ENCODE data around the gene SRSF3.

SRSF3 gene

DNA sequence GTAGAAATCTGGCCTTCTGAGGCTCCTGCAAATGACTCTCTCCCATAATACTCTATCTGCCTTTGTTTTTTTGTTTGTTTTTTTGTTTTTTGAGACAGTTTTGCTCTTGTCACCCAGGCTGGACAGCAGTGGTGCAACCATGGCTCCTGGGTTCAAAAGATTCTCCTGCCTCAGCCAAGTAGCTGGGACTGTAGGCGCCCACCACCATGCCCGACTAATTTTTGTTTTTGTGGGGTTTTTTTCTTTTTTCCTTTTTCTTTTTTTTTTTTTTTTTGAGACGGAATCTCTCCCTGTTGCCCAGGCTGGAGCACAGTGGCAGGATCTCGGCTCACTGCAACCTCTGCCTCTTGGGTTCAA is 30.3 kb upstream of the SRSF3 start:
- no peak for ATAC-seq
- TF ChIP-seq ZNF565 (CRISPR knock-in tag; conservative IDR thresholded peaks at IDR 0.05; ENCODE audit: low read depth) (no peak), SNAI2 (CRISPR knock-in tag; IDR thresholded peaks at IDR 0.05) (no peak), ZNF8 (CRISPR knock-in tag; IDR thresholded peaks at IDR 0.05) (no peak), RARB (CRISPR knock-in tag; IDR thresholded peaks at IDR 0.05) (no peak), ZNF70 (CRISPR knock-in tag; IDR thresholded peaks at IDR 0.05) (no peak), OSR1 (CRISPR knock-in tag; IDR thresholded peaks at IDR 0.05) (no peak), BACH2 (CRISPR knock-in tag; IDR thresholded peaks at IDR 0.05; ENCODE audit: borderline replicate concordance) (no peak), ISL1 (CRISPR knock-in tag; IDR thresholded peaks at IDR 0.05) (no peak), ZC3H10 (CRISPR knock-in tag; IDR thresholded peaks at IDR 0.05) (no peak), ESRRG (CRISPR knock-in tag; IDR thresholded peaks at IDR 0.05) (no peak), TOX (CRISPR knock-in tag; IDR thresholded peaks at IDR 0.05; ENCODE audit: borderline replicate concordance) (no peak), GLIS3 (CRISPR knock-in tag; IDR thresholded peaks at IDR 0.05) (no peak)
- TF ChIP-seq, protein P1, sequence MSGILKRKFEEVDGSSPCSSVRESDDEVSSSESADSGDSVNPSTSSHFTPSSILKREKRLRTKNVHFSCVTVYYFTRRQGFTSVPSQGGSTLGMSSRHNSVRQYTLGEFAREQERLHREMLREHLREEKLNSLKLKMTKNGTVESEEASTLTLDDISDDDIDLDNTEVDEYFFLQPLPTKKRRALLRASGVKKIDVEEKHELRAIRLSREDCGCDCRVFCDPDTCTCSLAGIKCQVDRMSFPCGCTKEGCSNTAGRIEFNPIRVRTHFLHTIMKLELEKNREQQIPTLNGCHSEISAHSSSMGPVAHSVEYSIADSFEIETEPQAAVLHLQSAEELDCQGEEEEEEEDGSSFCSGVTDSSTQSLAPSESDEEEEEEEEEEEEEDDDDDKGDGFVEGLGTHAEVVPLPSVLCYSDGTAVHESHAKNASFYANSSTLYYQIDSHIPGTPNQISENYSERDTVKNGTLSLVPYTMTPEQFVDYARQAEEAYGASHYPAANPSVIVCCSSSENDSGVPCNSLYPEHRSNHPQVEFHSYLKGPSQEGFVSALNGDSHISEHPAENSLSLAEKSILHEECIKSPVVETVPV (CRISPR knock-in tag; IDR thresholded peaks at IDR 0.05): no peak
- TF ChIP-seq, protein P2, sequence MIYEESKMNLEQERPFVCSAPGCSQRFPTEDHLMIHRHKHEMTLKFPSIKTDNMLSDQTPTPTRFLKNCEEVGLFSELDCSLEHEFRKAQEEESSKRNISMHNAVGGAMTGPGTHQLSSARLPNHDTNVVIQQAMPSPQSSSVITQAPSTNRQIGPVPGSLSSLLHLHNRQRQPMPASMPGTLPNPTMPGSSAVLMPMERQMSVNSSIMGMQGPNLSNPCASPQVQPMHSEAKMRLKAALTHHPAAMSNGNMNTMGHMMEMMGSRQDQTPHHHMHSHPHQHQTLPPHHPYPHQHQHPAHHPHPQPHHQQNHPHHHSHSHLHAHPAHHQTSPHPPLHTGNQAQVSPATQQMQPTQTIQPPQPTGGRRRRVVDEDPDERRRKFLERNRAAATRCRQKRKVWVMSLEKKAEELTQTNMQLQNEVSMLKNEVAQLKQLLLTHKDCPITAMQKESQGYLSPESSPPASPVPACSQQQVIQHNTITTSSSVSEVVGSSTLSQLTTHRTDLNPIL (CRISPR knock-in tag; IDR thresholded peaks at IDR 0.05; ENCODE audit: low read depth): no peak
- TF ChIP-seq, protein P3, sequence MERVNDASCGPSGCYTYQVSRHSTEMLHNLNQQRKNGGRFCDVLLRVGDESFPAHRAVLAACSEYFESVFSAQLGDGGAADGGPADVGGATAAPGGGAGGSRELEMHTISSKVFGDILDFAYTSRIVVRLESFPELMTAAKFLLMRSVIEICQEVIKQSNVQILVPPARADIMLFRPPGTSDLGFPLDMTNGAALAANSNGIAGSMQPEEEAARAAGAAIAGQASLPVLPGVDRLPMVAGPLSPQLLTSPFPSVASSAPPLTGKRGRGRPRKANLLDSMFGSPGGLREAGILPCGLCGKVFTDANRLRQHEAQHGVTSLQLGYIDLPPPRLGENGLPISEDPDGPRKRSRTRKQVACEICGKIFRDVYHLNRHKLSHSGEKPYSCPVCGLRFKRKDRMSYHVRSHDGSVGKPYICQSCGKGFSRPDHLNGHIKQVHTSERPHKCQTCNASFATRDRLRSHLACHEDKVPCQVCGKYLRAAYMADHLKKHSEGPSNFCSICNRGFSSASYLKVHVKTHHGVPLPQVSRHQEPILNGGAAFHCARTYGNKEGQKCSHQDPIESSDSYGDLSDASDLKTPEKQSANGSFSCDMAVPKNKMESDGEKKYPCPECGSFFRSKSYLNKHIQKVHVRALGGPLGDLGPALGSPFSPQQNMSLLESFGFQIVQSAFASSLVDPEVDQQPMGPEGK (CRISPR knock-in tag; IDR thresholded peaks at IDR 0.05; ENCODE audit: borderline replicate concordance): no peak
- TF ChIP-seq, protein P4, sequence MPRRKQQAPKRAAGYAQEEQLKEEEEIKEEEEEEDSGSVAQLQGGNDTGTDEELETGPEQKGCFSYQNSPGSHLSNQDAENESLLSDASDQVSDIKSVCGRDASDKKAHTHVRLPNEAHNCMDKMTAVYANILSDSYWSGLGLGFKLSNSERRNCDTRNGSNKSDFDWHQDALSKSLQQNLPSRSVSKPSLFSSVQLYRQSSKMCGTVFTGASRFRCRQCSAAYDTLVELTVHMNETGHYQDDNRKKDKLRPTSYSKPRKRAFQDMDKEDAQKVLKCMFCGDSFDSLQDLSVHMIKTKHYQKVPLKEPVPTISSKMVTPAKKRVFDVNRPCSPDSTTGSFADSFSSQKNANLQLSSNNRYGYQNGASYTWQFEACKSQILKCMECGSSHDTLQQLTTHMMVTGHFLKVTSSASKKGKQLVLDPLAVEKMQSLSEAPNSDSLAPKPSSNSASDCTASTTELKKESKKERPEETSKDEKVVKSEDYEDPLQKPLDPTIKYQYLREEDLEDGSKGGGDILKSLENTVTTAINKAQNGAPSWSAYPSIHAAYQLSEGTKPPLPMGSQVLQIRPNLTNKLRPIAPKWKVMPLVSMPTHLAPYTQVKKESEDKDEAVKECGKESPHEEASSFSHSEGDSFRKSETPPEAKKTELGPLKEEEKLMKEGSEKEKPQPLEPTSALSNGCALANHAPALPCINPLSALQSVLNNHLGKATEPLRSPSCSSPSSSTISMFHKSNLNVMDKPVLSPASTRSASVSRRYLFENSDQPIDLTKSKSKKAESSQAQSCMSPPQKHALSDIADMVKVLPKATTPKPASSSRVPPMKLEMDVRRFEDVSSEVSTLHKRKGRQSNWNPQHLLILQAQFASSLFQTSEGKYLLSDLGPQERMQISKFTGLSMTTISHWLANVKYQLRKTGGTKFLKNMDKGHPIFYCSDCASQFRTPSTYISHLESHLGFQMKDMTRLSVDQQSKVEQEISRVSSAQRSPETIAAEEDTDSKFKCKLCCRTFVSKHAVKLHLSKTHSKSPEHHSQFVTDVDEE (CRISPR knock-in tag; IDR thresholded peaks at IDR 0.05): no peak

DNA sequence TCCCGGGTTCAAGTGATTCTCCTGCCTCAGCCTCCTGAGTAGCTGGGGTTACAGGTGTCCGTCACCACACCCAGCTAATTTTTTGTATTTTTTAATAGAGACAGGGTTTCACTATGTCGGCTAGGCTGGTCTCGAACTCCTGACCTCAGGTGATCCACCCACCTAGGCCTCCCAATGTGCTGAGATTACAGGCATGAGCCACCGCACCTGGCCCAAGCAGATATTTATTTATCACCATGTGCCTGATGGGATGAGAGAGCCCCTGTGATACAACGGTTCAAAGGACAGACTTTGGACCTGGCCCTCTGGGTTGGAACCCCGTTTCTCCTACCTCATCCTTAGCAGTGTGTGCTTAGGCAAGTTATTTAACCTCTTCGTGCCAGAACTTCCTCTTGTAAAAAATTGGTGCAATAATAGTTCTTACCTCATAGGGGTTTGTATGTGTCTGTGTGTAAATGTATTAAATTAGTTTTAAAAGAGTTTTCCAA is 27.7 kb upstream of the SRSF3 start:
- no peak for ATAC-seq
- TF ChIP-seq, protein P2 (CRISPR knock-in tag; IDR thresholded peaks at IDR 0.05; ENCODE audit: low read depth): no peak
- TF ChIP-seq PPARA (CRISPR knock-in tag; IDR thresholded peaks at IDR 0.05; ENCODE audit: borderline replicate concordance) (no peak), SNAI2 (CRISPR knock-in tag; IDR thresholded peaks at IDR 0.05) (no peak), TOX (CRISPR knock-in tag; IDR thresholded peaks at IDR 0.05; ENCODE audit: borderline replicate concordance) (no peak), ISL1 (CRISPR knock-in tag; IDR thresholded peaks at IDR 0.05) (no peak), ZNF8 (CRISPR knock-in tag; IDR thresholded peaks at IDR 0.05) (no peak), ESRRG (CRISPR knock-in tag; IDR thresholded peaks at IDR 0.05) (no peak), ZC3H10 (CRISPR knock-in tag; IDR thresholded peaks at IDR 0.05) (no peak), BACH2 (CRISPR knock-in tag; IDR thresholded peaks at IDR 0.05; ENCODE audit: borderline replicate concordance) (no peak), CSDC2 (CRISPR knock-in tag; IDR thresholded peaks at IDR 0.05) (no peak), ZNF70 (CRISPR knock-in tag; IDR thresholded peaks at IDR 0.05) (no peak), ZFP3 (CRISPR knock-in tag; IDR thresholded peaks at IDR 0.05) (no peak)
- TF ChIP-seq, protein P1 (CRISPR knock-in tag; IDR thresholded peaks at IDR 0.05): no peak
- TF ChIP-seq, protein P3 (CRISPR knock-in tag; IDR thresholded peaks at IDR 0.05; ENCODE audit: borderline replicate concordance): no peak
- TF ChIP-seq, protein P5, sequence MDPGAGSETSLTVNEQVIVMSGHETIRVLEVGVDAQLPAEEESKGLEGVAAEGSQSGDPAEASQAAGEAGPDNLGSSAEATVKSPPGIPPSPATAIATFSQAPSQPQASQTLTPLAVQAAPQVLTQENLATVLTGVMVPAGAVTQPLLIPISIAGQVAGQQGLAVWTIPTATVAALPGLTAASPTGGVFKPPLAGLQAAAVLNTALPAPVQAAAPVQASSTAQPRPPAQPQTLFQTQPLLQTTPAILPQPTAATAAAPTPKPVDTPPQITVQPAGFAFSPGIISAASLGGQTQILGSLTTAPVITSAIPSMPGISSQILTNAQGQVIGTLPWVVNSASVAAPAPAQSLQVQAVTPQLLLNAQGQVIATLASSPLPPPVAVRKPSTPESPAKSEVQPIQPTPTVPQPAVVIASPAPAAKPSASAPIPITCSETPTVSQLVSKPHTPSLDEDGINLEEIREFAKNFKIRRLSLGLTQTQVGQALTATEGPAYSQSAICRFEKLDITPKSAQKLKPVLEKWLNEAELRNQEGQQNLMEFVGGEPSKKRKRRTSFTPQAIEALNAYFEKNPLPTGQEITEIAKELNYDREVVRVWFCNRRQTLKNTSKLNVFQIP (CRISPR knock-in tag; IDR thresholded peaks at IDR 0.05; ENCODE audit: borderline replicate concordance, low read depth): no peak
